DND-41 (cell line): Measurements from ENCODE around the gene SCAANT1.

Experiments used
- ATAC-seq: fragments of 200-7000 bp; cut with Tn5 transposase; 3 replicates; pipeline ENCODE4 v1.9.1; 2021; ENCODE audit warnings: low read depth; ENCODE audit not compliant: insufficient read depth
- DNase-seq: peaks from one replicate; pipeline ENCODE4 v3.0.0-alpha.2; 2020
- H2AFZ ChIP-seq: 2 replicates; pipeline ENCODE4 v1.6.0; 2012; ENCODE audit warnings: low read depth, low read length
- H3K27ac ChIP-seq: 2 replicates; pipeline ENCODE4 v1.5.1; 2012; ENCODE audit warnings: low read length, inconsistent platforms
- H3K27me3 ChIP-seq: fragments of 200-600 bp; sonication (generic); 2 replicates; pipeline ENCODE4 v1.6.0; 2012; ENCODE audit warnings: low read length, mild to moderate bottlenecking, inconsistent platforms; ENCODE audit not compliant: insufficient read depth, poor library complexity
- H3K36me3 ChIP-seq: 2 replicates; pipeline ENCODE4 v1.5.1; 2012; ENCODE audit warnings: low read length, inconsistent platforms; ENCODE audit not compliant: insufficient read depth
- H3K4me1 ChIP-seq: 2 replicates; pipeline ENCODE4 v1.5.1; 2012; ENCODE audit warnings: mild to moderate bottlenecking, low read length; ENCODE audit not compliant: insufficient read depth
- H3K4me2 ChIP-seq: 2 replicates; pipeline ENCODE4 v1.6.0; 2012; ENCODE audit warnings: mild to moderate bottlenecking, moderate library complexity, low read length, inconsistent platforms; ENCODE audit not compliant: insufficient read depth
- H3K4me3 ChIP-seq, 2 experiments: fragments of 200-600 bp in 1 of 2; shearing (Covaris generic) in 1 of 2; 2 replicates each; pipeline ENCODE4 v1.5.1; 2012 to 2016; ENCODE audit warnings: inconsistent platforms in 2 of 2, low read length in 2 of 2, mild to moderate bottlenecking in 2 of 2, low read depth in 1 of 2, moderate library complexity in 1 of 2
- H3K79me2 ChIP-seq: 2 replicates; pipeline ENCODE4 v1.6.0; 2012; ENCODE audit warnings: low read length, inconsistent platforms; ENCODE audit not compliant: insufficient read depth
- H3K9ac ChIP-seq: 2 replicates; pipeline ENCODE4 v1.6.0; 2012; ENCODE audit warnings: low read depth, mild to moderate bottlenecking, inconsistent platforms, low read length, moderate library complexity
- H3K9me3 ChIP-seq: 2 replicates; pipeline ENCODE4 v1.5.1; 2012; ENCODE audit warnings: low read length, moderate library complexity, mild to moderate bottlenecking, inconsistent platforms; ENCODE audit not compliant: insufficient read depth, severe bottlenecking
- H4K20me1 ChIP-seq: 2 replicates; pipeline ENCODE4 v1.6.0; 2012; ENCODE audit warnings: low read length; ENCODE audit not compliant: insufficient read depth
- EZH2 ChIP-seq: IDR thresholded peaks from 3 replicates; pipeline ENCODE4 v1.6.1; 2012; ENCODE audit warnings: borderline replicate concordance, low read depth, mild to moderate bottlenecking, moderate library complexity, low read length, inconsistent platforms; ENCODE audit not compliant: severe bottlenecking
- TF ChIP-seq, protein P1 (sequence below): IDR thresholded peaks from 2 replicates; pipeline ENCODE4 v1.5.1; 2012; ENCODE audit warnings: borderline replicate concordance, low read length, moderate library complexity, mild to moderate bottlenecking; ENCODE audit not compliant: poor library complexity, severe bottlenecking; ENCODE audit errors: extremely low read depth

SCAANT1 gene

DNA sequence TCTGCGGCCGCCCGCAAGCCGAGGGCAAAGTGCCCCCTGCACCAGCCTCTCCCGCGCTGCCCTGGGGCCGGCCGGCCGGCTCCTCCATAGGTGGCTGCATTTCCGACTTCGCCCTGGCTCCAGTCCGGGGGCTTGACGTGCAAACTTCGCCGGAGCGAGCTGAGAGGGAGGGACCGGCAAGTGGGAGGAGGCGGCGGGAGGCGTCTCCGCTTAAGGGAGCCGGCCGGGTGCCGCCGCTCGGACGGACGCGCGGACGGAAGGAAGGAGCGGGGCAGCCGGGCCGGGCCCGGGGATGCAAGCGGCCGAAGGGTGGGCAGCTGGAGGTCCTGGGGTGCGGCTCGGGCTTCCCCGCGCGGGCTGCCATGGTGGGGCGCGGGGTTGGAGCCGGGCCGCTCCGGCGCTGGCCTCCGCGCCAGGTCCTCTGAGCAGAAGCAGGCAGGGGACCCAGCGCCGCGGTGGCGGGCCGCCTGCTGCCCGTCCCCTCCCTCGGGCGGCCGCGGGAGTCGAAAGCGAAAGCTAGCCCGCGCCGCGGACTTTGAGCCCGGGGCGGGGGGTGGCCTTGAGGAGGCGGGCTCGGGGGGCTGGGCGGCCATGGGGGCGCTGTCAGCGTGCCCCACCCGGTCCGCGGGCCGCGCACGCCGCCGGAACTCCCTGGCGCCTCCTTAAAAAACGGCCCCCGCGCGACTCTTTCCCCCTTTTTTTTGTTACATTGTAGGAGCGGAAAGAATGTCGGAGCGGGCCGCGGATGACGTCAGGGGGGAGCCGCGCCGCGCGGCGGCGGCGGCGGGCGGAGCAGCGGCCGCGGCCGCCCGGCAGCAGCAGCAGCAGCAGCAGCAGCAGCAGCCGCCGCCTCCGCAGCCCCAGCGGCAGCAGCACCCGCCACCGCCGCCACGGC, at the start of gene SCAANT1:
Gene SCAANT1 (minus strand): TSS at position 511 of the 895 bp plus-strand sequence.
- Histone ChIP-seq H3K27me3 (no peaks in the 10 kb centered on the region), H3K9ac (peak within 1 kb of the TSS; percentile 79), H3K4me1 (peaks cover 38% of the 10 kb centered on the region), H2AFZ (peak within 1 kb of the TSS; percentile 78), H3K79me2 (peaks cover 48% of the 10 kb centered on the region), H3K36me3 (peaks cover 34% of the 10 kb centered on the region), H3K4me3 (peak within 1 kb of the TSS; percentile 64 to 98), H4K20me1 (0 out of 2 replicates have a peak, but pooled peaks cover 3% of the 10 kb centered on the region), H3K9me3 (no peaks in the 10 kb centered on the region), H3K27ac (peak within 1 kb of the TSS; percentile 82), H3K4me2 (peak within 1 kb of the TSS; percentile 98)
- ATAC-seq, result peak; percentile 75
- peak; percentile 85 for DNase-seq
- TF ChIP-seq, protein P1, sequence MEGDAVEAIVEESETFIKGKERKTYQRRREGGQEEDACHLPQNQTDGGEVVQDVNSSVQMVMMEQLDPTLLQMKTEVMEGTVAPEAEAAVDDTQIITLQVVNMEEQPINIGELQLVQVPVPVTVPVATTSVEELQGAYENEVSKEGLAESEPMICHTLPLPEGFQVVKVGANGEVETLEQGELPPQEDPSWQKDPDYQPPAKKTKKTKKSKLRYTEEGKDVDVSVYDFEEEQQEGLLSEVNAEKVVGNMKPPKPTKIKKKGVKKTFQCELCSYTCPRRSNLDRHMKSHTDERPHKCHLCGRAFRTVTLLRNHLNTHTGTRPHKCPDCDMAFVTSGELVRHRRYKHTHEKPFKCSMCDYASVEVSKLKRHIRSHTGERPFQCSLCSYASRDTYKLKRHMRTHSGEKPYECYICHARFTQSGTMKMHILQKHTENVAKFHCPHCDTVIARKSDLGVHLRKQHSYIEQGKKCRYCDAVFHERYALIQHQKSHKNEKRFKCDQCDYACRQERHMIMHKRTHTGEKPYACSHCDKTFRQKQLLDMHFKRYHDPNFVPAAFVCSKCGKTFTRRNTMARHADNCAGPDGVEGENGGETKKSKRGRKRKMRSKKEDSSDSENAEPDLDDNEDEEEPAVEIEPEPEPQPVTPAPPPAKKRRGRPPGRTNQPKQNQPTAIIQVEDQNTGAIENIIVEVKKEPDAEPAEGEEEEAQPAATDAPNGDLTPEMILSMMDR, result peak; percentile 6
- TF ChIP-seq EZH2, result no peak

DNA sequence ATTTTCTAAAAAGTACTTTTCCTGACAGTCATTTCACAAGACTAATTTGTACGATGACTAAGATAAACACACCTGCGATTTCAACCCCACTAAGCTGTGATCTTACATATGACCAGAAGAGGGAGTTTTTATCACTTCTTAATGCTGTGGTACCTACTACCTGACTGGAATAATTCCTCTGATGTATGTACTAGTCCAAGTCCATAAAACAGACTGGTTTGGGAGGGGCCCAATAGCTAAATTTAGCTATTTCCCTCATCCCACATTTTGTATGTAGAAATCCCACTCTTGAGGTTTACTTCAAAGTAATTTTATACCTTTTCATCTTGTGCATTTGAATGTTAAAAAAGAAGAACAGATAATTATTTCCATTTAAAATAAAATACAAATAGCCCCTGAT, 49.7 kb upstream of the SCAANT1 start:
- Histone ChIP-seq H3K36me3 (peaks cover 17% of the 10 kb centered on the region; the same call in 1 of the 2 replicates), H3K79me2 (peaks cover 84% of the 10 kb centered on the region), H2AFZ (no peak overlapping the region), H3K9ac (no peak overlapping the region), H4K20me1 (peaks cover 15% of the 10 kb centered on the region; the same call in 1 of the 2 replicates), H3K27ac (no peak overlapping the region), H3K4me2 (no peak overlapping the region), H3K9me3 (no peaks in the 10 kb centered on the region), H3K27me3 (no peaks in the 10 kb centered on the region), H3K4me3 (no peak overlapping the region), H3K4me1 (peaks cover 28% of the 10 kb centered on the region)
- peak; percentile 93 for ATAC-seq
- no peak for DNase-seq
- TF ChIP-seq, protein P1, result peak; percentile 67
- no peak for TF ChIP-seq EZH2

DNA sequence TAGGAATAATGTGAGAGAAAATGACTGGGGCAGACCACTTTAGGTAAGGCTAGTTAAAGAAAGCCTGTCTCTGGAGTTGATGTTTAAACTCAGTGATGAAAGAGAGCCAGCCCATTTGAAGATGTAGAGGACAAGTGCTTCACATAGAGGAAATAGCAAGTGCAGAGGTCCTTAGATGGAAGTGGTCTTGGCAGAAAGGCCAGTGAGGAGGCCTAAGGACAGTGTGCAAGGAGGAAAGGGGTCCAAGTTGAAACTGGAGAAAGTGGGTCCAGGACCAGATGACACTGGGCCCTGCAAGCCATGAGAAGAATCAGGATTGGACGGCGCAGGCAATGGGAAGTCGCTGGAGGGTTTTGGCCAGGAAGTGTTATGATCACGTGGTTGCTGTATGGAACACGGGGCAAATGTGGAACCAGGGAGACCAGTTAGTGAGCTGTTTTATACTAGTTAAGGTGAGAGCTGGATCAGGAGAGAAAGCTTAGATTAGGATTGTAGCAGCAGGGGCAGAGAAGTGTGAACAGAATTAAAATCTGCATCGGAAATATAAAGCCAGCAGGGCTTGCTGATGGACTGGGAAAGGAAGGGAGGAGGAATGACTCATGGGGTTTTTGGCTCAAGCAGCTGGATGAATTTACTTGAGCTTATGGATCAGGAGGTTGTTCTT, 48.0 kb upstream of the SCAANT1 start:
- Histone ChIP-seq H2AFZ (no peak overlapping the region), H3K27ac (no peak overlapping the region), H4K20me1 (peaks cover 21% of the 10 kb centered on the region), H3K9me3 (no peaks in the 10 kb centered on the region), H3K79me2 (peaks cover 83% of the 10 kb centered on the region), H3K4me2 (no peak overlapping the region), H3K4me1 (peaks cover 11% of the 10 kb centered on the region), H3K27me3 (no peaks in the 10 kb centered on the region), H3K36me3 (peaks cover 34% of the 10 kb centered on the region), H3K4me3 (no peak overlapping the region), H3K9ac (no peak overlapping the region)
- ATAC-seq (no peak), DNase-seq (no peak)
- TF ChIP-seq, protein P1, result no peak
- TF ChIP-seq EZH2, result no peak
